Upper lobe of left lung (tissue), 4 donors: Measurements from ENCODE around the gene C6orf47.

Experiments
- CTCF ChIP-seq, 6 experiments: fragments of 450-650 bp in 4 of 6; fragments of 200-600 bp in 2 of 6; sonication (generic) in 2 of 6; IDR thresholded peaks; one replicate each; pipeline ENCODE4 v1.5.1; 2016 to 2019; ENCODE audit warnings: antibody characterized with exemption in 6 of 6
- POLR2AphosphoS5 ChIP-seq, 2 donors: sonication (generic); formaldehyde crosslinking; IDR thresholded peaks; one replicate each; pipeline ENCODE4 v1.5.1; 2017; ENCODE audit warnings: antibody characterized with exemption in 2 of 2

- TF ChIP-seq CTCF (IDR thresholded peaks at IDR 0.05) (no peak), POLR2AphosphoS5 (IDR thresholded peaks at IDR 0.05) (no peak)
Measured at GRCh38 chr6:31632279-31632946, 28.2 kb downstream of the C6orf47 start.
